Naive B cell (primary cell): Measurements from ENCODE around the gene CD37. TPM values are rescaled to one million over a fixed set of nuclear protein-coding genes. Genes with fewer than 3 reads are reported as not detected.

Source experiments
- ATAC-seq, 2 donors: fragments of 150-1000 bp; cut with Tn5 transposase; 2 replicates each; pipeline ENCODE4 v1.10.0; 2021; ENCODE audit warnings: low read depth in 2 of 2, mild to moderate bottlenecking in 2 of 2, moderate library complexity in 2 of 2
- DNase-seq: peaks from one replicate; pipeline ENCODE4 v3.0.0; 2022
- H3K27ac Mint-ChIP-seq, 6 donors: one replicate each; pipeline ENCODE4 v1.8.0; 2020 to 2022; ENCODE audit warnings: mild to moderate bottlenecking in 6 of 6, mixed read lengths in 6 of 6, moderate library complexity in 5 of 6, inconsistent platforms in 2 of 6
- H3K27me3 Mint-ChIP-seq, 3 donors: one replicate each; pipeline ENCODE4 v1.8.0; 2021 to 2022; ENCODE audit warnings: mixed read lengths in 3 of 3, mild to moderate bottlenecking in 1 of 3
- H3K36me3 Mint-ChIP-seq, 2 donors: one replicate each; pipeline ENCODE4 v1.8.0; 2020 to 2022; ENCODE audit warnings: mixed read lengths in 2 of 2, inconsistent platforms in 1 of 2, mild to moderate bottlenecking in 1 of 2
- H3K4me1 Mint-ChIP-seq, 3 donors: one replicate each; pipeline ENCODE4 v1.8.0; 2020 to 2022; ENCODE audit warnings: mixed read lengths in 3 of 3, inconsistent platforms in 1 of 3, mild to moderate bottlenecking in 1 of 3, moderate library complexity in 1 of 3
- H3K4me3 Mint-ChIP-seq, 8 donors: one replicate each; pipeline ENCODE4 v1.8.0; 2020 to 2022; ENCODE audit warnings: mild to moderate bottlenecking in 8 of 8, mixed read lengths in 8 of 8, moderate library complexity in 8 of 8, inconsistent platforms in 2 of 8
- H3K9me3 Mint-ChIP-seq, 7 donors: one replicate each; pipeline ENCODE4 v1.8.0; 2020 to 2022; ENCODE audit warnings: mixed read lengths in 7 of 7, mild to moderate bottlenecking in 5 of 7, inconsistent platforms in 2 of 7, moderate library complexity in 1 of 7
- polyA plus RNA-seq, 6 donors: library from polyadenylated mRNA; unstranded; fragments of 300-500 nt; fragmentation: Illumina TruSeq; gene quantifications; one replicate each; pipeline ENCODE4 v1.2.3, GENCODE V29; 2021; ENCODE audit warnings: low read depth in 6 of 6

CD37 gene
- polyA plus RNA-seq, 6 donors from 2014 or later, result 672 to 1,032 (median 882) TPM

GRCh38 chr19:49343123-49343522 lies 7.9 kb downstream of the CD37 start:
- peaks cover 23 to 38% of the 10 kb centered on the region in 2 donors for H3K36me3 Mint-ChIP-seq
- peak overlapping the region in 5 of 6 donors; percentile 32 to 98 (median 85) for H3K27ac Mint-ChIP-seq
- no peak for ATAC-seq
- peaks cover 51 to 76% (median 67%) of the 10 kb centered on the region in 3 donors for H3K4me1 Mint-ChIP-seq
- H3K9me3 Mint-ChIP-seq, result peaks cover 0 to 10% (median 5%) of the 10 kb centered on the region in 7 donors
- no peaks in the 10 kb centered on the region for H3K27me3 Mint-ChIP-seq
- DNase-seq, result no peak
- H3K4me3 Mint-ChIP-seq, result peak overlapping the region in 3 of 8 donors; percentile 23 to 67 (median 44)

GRCh38 chr19:49344505-49345423 lies 9.6 kb downstream of the CD37 start:
- ATAC-seq (no peak), DNase-seq (no peak)
- H3K36me3 Mint-ChIP-seq, result peaks cover 16 to 28% of the 10 kb centered on the region in 2 donors
- H3K4me3 Mint-ChIP-seq, result no peak overlapping the region
- H3K9me3 Mint-ChIP-seq, result peaks cover 0 to 6% (median 4%) of the 10 kb centered on the region in 7 donors
- H3K4me1 Mint-ChIP-seq, result peaks cover 51 to 75% (median 62%) of the 10 kb centered on the region in 3 donors
- H3K27me3 Mint-ChIP-seq, result no peaks in the 10 kb centered on the region
- peak overlapping the region in 4 of 6 donors; percentile 61 to 84 (median 70) for H3K27ac Mint-ChIP-seq

- Mint-ChIP-seq H3K27ac (peak overlapping the region in 2 of 6 donors; percentile 16 to 91), H3K9me3 (peaks cover 0 to 2% (median 0%) of the 10 kb centered on the region in 7 donors), H3K27me3 (no peaks in the 10 kb centered on the region), H3K36me3 (peaks cover 16 to 18% of the 10 kb centered on the region in 2 donors), H3K4me3 (peak overlapping the region in 1 of 8 donors; percentile 30), H3K4me1 (peaks cover 37 to 59% (median 38%) of the 10 kb centered on the region in 3 donors)
- ATAC-seq, result no peak
- no peak for DNase-seq
Measured at GRCh38 chr19:49347191-49347590, 12.0 kb downstream of the CD37 start.

- Mint-ChIP-seq H3K4me3 (peak overlapping the region in 2 of 8 donors; percentile 66 to 72), H3K27me3 (no peaks in the 10 kb centered on the region), H3K27ac (peak overlapping the region in 2 of 6 donors; percentile 16 to 85), H3K9me3 (peaks cover 0 to 2% (median 0%) of the 10 kb centered on the region in 7 donors), H3K36me3 (peaks cover 12 to 13% of the 10 kb centered on the region in 2 donors), H3K4me1 (peaks cover 31 to 55% (median 32%) of the 10 kb centered on the region in 3 donors)
- peak; percentile 69 to 82 for ATAC-seq
- DNase-seq, result no peak
Measured at GRCh38 chr19:49347835-49348234, 12.6 kb downstream of the CD37 start.

GRCh38 chr19:49348305-49349189 lies 13.3 kb downstream of the CD37 start:
- Mint-ChIP-seq H3K9me3 (peaks cover 0 to 2% (median 0%) of the 10 kb centered on the region in 7 donors), H3K4me1 (peaks cover 31 to 57% (median 32%) of the 10 kb centered on the region in 3 donors), H3K27ac (peak overlapping the region in 2 of 6 donors; percentile 16 to 54), H3K27me3 (no peaks in the 10 kb centered on the region), H3K36me3 (peaks cover 9 to 10% of the 10 kb centered on the region in 2 donors), H3K4me3 (peak overlapping the region in 1 of 8 donors; percentile 1)
- DNase-seq (no peak), ATAC-seq (peak in 1 of 2 donors; percentile 23)

GRCh38 chr19:49349567-49349966 lies 14.4 kb downstream of the CD37 start:
- Mint-ChIP-seq H3K9me3 (peaks cover 0 to 2% (median 0%) of the 10 kb centered on the region in 7 donors), H3K27me3 (no peaks in the 10 kb centered on the region), H3K4me3 (no peak overlapping the region), H3K36me3 (peaks cover 7 to 10% of the 10 kb centered on the region in 2 donors), H3K4me1 (peaks cover 32 to 54% (median 36%) of the 10 kb centered on the region in 3 donors), H3K27ac (peak overlapping the region in 1 of 6 donors; percentile 81)
- no peak for ATAC-seq
- DNase-seq, result no peak

GRCh38 chr19:49355909-49356353 lies 20.7 kb downstream of the CD37 start:
- H3K4me1 Mint-ChIP-seq, result peaks cover 39 to 79% (median 50%) of the 10 kb centered on the region in 3 donors

DNA sequence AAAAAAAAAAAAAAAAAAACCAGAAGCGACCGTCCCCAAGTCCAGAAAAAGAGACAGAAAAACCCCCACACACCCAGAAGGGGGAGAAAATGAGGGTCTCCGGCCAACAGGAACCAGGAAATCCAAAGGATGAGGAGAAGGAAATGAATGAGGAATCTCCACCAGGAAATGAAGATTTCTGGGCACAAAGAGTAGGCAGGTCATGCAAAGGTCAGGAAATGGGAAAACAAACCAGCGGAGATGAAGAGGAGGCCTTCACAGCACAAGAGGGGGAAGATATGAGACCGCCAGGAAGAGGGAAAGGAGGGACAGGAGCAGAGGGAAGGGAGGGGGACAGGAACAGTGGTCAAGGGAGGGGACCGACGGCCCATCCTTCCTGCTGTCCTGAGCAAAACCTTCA lies 21.2 kb downstream of the CD37 start:
- Mint-ChIP-seq H3K27me3 (no peaks in the 10 kb centered on the region), H3K27ac (peak overlapping the region in 5 of 6 donors; percentile 56 to 90 (median 83)), H3K4me3 (peak overlapping the region; percentile 36 to 93 (median 83)), H3K9me3 (no peaks in the 10 kb centered on the region), H3K36me3 (no peaks in the 10 kb centered on the region), H3K4me1 (peaks cover 39 to 78% (median 51%) of the 10 kb centered on the region in 3 donors)
- ATAC-seq (no peak), DNase-seq (no peak)

More at GRCh38 chr19:49355909-49356353, 20.7 kb downstream of the CD37 start:
- H3K27me3 Mint-ChIP-seq, result no peaks in the 10 kb centered on the region
- H3K4me3 Mint-ChIP-seq, result peak overlapping the region; percentile 36 to 93 (median 83)
- H3K27ac Mint-ChIP-seq, result peak overlapping the region; percentile 56 to 90 (median 82)
- DNase-seq (no peak), ATAC-seq (no peak)
- H3K9me3 Mint-ChIP-seq, result no peaks in the 10 kb centered on the region
- no peaks in the 10 kb centered on the region for H3K36me3 Mint-ChIP-seq

- ATAC-seq (peak; percentile 66), DNase-seq (no peak)
- Mint-ChIP-seq H3K27me3 (no peaks in the 10 kb centered on the region), H3K9me3 (no peaks in the 10 kb centered on the region), H3K4me1 (peaks cover 39 to 81% (median 58%) of the 10 kb centered on the region in 3 donors), H3K27ac (peak overlapping the region in 5 of 6 donors; percentile 75 to 92 (median 83)), H3K36me3 (no peaks in the 10 kb centered on the region), H3K4me3 (peak overlapping the region; percentile 32 to 93 (median 83))
Measured at GRCh38 chr19:49357186-49357585, 22.0 kb downstream of the CD37 start.

DNA sequence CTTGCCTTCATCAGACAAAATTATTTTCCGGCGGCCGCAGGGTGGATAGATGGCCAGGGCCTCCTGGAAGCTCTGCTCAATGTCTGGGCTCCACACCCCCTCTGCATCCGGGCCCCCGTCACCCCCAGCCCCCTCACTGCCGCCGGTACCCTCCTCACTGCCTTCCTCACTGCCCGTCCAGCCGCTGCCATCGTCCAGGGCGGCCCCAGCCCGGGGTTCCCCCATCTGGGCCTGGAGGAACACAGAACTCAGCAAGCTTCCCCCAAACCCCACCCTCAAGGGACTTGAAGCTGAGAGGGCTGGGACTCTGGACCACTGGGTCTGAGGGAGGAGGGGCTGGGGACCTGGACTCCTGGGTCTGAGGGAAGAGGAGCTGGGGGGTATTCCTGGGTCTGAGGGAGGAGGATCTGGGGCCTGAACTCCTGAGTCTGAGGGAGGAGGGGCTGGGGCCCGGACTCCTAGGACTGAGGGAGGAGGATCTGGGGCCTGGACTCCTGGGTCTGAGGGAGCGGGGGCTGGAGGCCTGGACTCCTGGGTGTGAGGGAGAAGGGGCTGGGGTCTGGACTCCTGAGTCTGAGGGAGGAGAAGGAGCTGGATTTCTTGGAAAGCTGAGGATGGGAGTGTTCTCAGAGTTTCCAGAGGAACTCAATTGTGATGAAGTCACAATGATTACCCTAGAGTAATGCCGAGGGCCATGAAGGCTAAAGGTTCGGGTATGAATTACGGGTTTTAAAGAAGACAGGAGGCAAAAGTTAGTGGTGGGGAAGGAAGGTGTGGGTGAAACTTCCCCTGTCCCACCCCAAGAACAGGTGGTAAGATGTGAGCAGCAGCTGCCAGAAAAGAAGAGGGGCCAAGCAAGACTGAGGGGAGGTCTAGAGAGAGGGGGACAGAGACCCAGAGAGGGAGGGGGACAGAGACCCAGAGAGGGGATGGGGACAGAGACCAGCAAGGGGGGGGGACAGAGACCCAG lies 24.9 kb downstream of the CD37 start:
- DNase-seq, result peak; percentile 46
- peak overlapping the region in 3 of 8 donors; percentile 83 to 92 (median 86) for H3K4me3 Mint-ChIP-seq
- no peaks in the 10 kb centered on the region for H3K9me3 Mint-ChIP-seq
- H3K36me3 Mint-ChIP-seq, result no peaks in the 10 kb centered on the region
- peak overlapping the region in 5 of 6 donors; percentile 57 to 98 (median 85) for H3K27ac Mint-ChIP-seq
- peaks cover 25 to 70% (median 48%) of the 10 kb centered on the region in 3 donors for H3K4me1 Mint-ChIP-seq
- no peaks in the 10 kb centered on the region for H3K27me3 Mint-ChIP-seq
- peak; percentile 24 to 35 for ATAC-seq

DNA sequence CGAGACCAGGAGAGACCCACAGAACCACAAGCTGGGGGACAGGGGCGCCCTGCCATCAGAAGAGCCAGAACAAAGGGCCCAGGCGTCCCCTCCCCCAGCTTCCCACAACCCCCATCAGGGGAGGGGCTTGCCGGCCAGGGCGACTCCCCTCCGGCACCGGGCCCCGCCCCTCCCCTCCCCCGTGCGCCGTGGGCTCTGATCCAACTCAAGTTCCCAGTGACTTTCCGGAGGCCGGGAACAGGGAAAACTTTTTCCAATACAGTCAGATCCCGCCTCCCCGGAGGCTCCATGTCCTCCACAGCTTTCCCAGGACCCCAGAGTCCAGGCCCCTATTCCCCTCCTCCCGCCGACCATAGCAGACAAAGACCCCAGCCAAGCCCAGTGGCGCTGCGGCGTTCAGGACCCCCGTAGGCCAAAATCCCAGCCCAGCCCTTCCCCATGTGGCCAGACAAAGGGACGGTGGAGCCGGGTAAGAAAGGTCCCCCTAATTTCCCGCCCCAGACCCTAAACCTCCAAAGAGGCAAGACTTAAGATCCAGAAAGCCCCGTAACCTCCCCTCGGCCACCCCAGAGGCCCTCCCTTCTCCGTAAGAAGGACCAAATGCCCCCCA lies 26.3 kb downstream of the CD37 start:
- Mint-ChIP-seq H3K9me3 (no peaks in the 10 kb centered on the region), H3K36me3 (no peaks in the 10 kb centered on the region), H3K4me1 (peaks cover 11 to 62% (median 34%) of the 10 kb centered on the region in 3 donors), H3K27ac (peak overlapping the region in 5 of 6 donors; percentile 57 to 98 (median 85)), H3K27me3 (no peaks in the 10 kb centered on the region), H3K4me3 (peak overlapping the region in 1 of 8 donors; percentile 83)
- ATAC-seq (peak in 1 of 2 donors; percentile 11), DNase-seq (no peak)
